ENCODE measurements around the gene GTF2F2. TPM values are rescaled to one million over a fixed set of nuclear protein-coding genes. Genes with fewer than 3 reads are reported as not detected.

GTF2F2 gene
- total RNA-seq, 1 experiment from 2014 or later: 21.7 TPM

DNA sequence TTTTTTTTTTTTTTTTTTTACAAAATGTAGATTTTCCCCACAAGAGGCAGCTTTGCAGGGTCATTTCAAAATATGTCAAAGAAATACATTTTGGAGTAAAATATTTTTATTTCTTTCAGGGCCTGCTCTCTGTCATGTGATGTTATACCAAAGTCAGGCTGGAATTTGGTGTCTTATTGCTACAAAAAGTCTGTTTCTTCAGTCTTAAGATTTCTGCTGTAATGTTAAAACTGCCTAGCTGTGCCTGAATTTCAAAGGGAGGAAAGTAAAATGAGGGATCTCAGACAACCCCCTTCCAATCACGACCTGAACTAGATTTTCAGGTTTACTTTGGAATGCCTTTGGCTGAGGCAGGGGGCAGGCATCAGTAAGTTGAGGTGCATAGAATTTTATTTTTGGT lies 12.8 kb upstream of the GTF2F2 start:
- ChIA-PET POLR2A (no interaction called here), CTCF (no interaction called here)

DNA sequence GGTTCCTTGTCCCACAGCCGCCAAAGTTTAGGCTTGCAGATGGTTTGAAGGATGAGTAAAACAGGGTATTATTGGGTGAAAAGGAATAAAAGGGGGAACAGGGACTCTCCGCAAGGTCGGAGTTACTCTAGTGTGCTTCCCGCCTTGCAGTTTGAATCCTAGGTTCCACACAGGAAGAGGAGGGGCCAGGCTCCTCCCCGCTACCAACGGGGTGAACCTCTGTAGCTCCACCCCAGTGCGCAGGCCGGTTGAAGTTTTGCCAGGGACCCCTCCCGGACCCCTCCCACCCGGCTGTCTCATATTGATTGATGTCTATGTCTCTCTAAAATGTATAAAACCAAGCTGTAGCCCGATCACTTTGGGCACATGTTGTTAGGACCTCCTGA lies 11.6 kb upstream of the GTF2F2 start:
- no peak overlapping the region for H3K4me3 ChIP-seq (ENCODE audit: low read depth in 2 of 2, low read length in 2 of 2)
- intact Hi-C loops (cut with micrococcal nuclease; ENCODE audit: unreplicated experiment) (no loop called here), in situ Hi-C loops (cut with HindIII; ENCODE audit: low pct_unique_long_range_greater_than_20kb, low sequenced_read_pairs) (no loop called here)
- no peak for DNase-seq (ENCODE audit: low read depth, low spot score)
- ATAC-seq: no peak
- TF ChIP-seq TCF7L2 (IDR thresholded peaks at IDR 0.05; ENCODE audit: low read depth, low read length) (no peak), POLR2AphosphoS5 (IDR thresholded peaks at IDR 0.05; ENCODE audit: low read depth, low read length) (no peak), SIN3A (IDR thresholded peaks at IDR 0.05; ENCODE audit: borderline replicate concordance, insufficient read depth, low read depth, low read length) (no peak)
- TF ChIP-seq, protein P1, sequence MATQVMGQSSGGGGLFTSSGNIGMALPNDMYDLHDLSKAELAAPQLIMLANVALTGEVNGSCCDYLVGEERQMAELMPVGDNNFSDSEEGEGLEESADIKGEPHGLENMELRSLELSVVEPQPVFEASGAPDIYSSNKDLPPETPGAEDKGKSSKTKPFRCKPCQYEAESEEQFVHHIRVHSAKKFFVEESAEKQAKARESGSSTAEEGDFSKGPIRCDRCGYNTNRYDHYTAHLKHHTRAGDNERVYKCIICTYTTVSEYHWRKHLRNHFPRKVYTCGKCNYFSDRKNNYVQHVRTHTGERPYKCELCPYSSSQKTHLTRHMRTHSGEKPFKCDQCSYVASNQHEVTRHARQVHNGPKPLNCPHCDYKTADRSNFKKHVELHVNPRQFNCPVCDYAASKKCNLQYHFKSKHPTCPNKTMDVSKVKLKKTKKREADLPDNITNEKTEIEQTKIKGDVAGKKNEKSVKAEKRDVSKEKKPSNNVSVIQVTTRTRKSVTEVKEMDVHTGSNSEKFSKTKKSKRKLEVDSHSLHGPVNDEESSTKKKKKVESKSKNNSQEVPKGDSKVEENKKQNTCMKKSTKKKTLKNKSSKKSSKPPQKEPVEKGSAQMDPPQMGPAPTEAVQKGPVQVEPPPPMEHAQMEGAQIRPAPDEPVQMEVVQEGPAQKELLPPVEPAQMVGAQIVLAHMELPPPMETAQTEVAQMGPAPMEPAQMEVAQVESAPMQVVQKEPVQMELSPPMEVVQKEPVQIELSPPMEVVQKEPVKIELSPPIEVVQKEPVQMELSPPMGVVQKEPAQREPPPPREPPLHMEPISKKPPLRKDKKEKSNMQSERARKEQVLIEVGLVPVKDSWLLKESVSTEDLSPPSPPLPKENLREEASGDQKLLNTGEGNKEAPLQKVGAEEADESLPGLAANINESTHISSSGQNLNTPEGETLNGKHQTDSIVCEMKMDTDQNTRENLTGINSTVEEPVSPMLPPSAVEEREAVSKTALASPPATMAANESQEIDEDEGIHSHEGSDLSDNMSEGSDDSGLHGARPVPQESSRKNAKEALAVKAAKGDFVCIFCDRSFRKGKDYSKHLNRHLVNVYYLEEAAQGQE (IDR thresholded peaks at IDR 0.05; ENCODE audit: insufficient read depth in 1 of 2, low read depth in 2 of 2, low read length in 1 of 2): no peak
- TF ChIP-seq, protein P2, sequence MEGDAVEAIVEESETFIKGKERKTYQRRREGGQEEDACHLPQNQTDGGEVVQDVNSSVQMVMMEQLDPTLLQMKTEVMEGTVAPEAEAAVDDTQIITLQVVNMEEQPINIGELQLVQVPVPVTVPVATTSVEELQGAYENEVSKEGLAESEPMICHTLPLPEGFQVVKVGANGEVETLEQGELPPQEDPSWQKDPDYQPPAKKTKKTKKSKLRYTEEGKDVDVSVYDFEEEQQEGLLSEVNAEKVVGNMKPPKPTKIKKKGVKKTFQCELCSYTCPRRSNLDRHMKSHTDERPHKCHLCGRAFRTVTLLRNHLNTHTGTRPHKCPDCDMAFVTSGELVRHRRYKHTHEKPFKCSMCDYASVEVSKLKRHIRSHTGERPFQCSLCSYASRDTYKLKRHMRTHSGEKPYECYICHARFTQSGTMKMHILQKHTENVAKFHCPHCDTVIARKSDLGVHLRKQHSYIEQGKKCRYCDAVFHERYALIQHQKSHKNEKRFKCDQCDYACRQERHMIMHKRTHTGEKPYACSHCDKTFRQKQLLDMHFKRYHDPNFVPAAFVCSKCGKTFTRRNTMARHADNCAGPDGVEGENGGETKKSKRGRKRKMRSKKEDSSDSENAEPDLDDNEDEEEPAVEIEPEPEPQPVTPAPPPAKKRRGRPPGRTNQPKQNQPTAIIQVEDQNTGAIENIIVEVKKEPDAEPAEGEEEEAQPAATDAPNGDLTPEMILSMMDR (IDR thresholded peaks at IDR 0.05): no peak
- H3K36me3 ChIP-seq (ENCODE audit: control insufficient read depth, insufficient read depth, low read length): no peaks in the 10 kb centered on the region
- ChIA-PET CTCF (no interaction called here), POLR2A (no interaction called here)
- no peak overlapping the region for H3K27ac ChIP-seq (ENCODE audit: low read length)
- H3K27me3 ChIP-seq (ENCODE audit: control insufficient read depth, insufficient read depth, low read length): no peaks in the 10 kb centered on the region
- BruUV-seq (replicated peaks): no TSS peak
- no peaks in the 10 kb centered on the region for H3K4me1 ChIP-seq (ENCODE audit: control insufficient read depth, insufficient read depth, low read length)
- H3K9me3 ChIP-seq (ENCODE audit: control insufficient read depth, insufficient read depth, low read depth, low read length): no peaks in the 10 kb centered on the region

More for the DNA sequence above, 12.8 kb upstream of the GTF2F2 start:
- DNase-seq (ENCODE audit: low read depth, low spot score) (no peak), ATAC-seq (no peak)
- H3K9me3 ChIP-seq (ENCODE audit: control insufficient read depth, insufficient read depth, low read depth, low read length): no peaks in the 10 kb centered on the region
- no TSS peak for BruUV-seq (replicated peaks)
- no peaks in the 10 kb centered on the region for H3K36me3 ChIP-seq (ENCODE audit: control insufficient read depth, insufficient read depth, low read length)
- no peaks in the 10 kb centered on the region for H3K27me3 ChIP-seq (ENCODE audit: control insufficient read depth, insufficient read depth, low read length)
- H3K27ac ChIP-seq (ENCODE audit: low read length): no peak overlapping the region
- in situ Hi-C loops (cut with HindIII; ENCODE audit: low pct_unique_long_range_greater_than_20kb, low sequenced_read_pairs) (no loop called here), intact Hi-C loops (cut with micrococcal nuclease; ENCODE audit: unreplicated experiment) (no loop called here)
- H3K4me3 ChIP-seq (ENCODE audit: low read depth in 2 of 2, low read length in 2 of 2): no peak overlapping the region
- H3K4me1 ChIP-seq (ENCODE audit: control insufficient read depth, insufficient read depth, low read length): no peaks in the 10 kb centered on the region
- TF ChIP-seq, protein P2 (IDR thresholded peaks at IDR 0.05): no peak
- TF ChIP-seq POLR2AphosphoS5 (IDR thresholded peaks at IDR 0.05; ENCODE audit: low read depth, low read length) (no peak), SIN3A (IDR thresholded peaks at IDR 0.05; ENCODE audit: borderline replicate concordance, insufficient read depth, low read depth, low read length) (no peak)
- TF ChIP-seq, protein P1 (IDR thresholded peaks at IDR 0.05; ENCODE audit: insufficient read depth in 1 of 2, low read depth in 2 of 2, low read length in 1 of 2): no peak

All from Panc1 (cell line).